HEK293T (cell line): ENCODE measurements around the gene LGALS3BP.

Source experiments
- BHLHE40 ChIP-seq: fragments of 450-650 bp; IDR thresholded peaks from 2 replicates; pipeline ENCODE4 v1.6.1; 2016; ENCODE audit warnings: mild to moderate bottlenecking, moderate library complexity, borderline replicate concordance
- CTBP1 ChIP-seq: fragments of 450-650 bp; IDR thresholded peaks from 2 replicates; pipeline ENCODE4 v1.6.1; 2016; ENCODE audit warnings: borderline replicate concordance
- ELF4 ChIP-seq: fragments of 450-650 bp; IDR thresholded peaks from 2 replicates; pipeline ENCODE4 v1.6.1; 2017; ENCODE audit warnings: antibody characterized with exemption
- FOXA1 ChIP-seq: fragments of 450-650 bp; IDR thresholded peaks from 2 replicates; pipeline ENCODE4 v1.6.1; 2016; ENCODE audit warnings: mild to moderate bottlenecking
- FOXK2 ChIP-seq: fragments of 450-650 bp; IDR thresholded peaks from 2 replicates; pipeline ENCODE4 v1.6.1; 2016; ENCODE audit warnings: mild to moderate bottlenecking
- FOXM1 ChIP-seq: fragments of 450-650 bp; IDR thresholded peaks from 2 replicates; pipeline ENCODE4 v1.6.1; 2017; ENCODE audit warnings: mild to moderate bottlenecking, borderline replicate concordance
- HDGF ChIP-seq: fragments of 450-650 bp; IDR thresholded peaks from 2 replicates; pipeline ENCODE4 v1.6.1; 2017; ENCODE audit warnings: antibody characterized with exemption, borderline replicate concordance
- LEF1 ChIP-seq: fragments of 450-650 bp; IDR thresholded peaks from 2 replicates; pipeline ENCODE4 v1.6.1; 2017; ENCODE audit warnings: mild to moderate bottlenecking, borderline replicate concordance
- NFRKB ChIP-seq: fragments of 450-650 bp; IDR thresholded peaks from 2 replicates; pipeline ENCODE4 v1.6.1; 2016; ENCODE audit warnings: mild to moderate bottlenecking, moderate library complexity
- SP1 ChIP-seq: fragments of 450-650 bp; IDR thresholded peaks from 2 replicates; pipeline ENCODE4 v1.6.1; 2017
- SUZ12 ChIP-seq: fragments of 450-650 bp; IDR thresholded peaks from 2 replicates; pipeline ENCODE4 v1.6.1; 2016; ENCODE audit warnings: mild to moderate bottlenecking
- TARDBP ChIP-seq: fragments of 450-650 bp; IDR thresholded peaks from 2 replicates; pipeline ENCODE4 v1.6.1; 2016
- ZNF384 ChIP-seq: fragments of 450-650 bp; IDR thresholded peaks from 2 replicates; pipeline ENCODE4 v1.6.1; 2016

DNA sequence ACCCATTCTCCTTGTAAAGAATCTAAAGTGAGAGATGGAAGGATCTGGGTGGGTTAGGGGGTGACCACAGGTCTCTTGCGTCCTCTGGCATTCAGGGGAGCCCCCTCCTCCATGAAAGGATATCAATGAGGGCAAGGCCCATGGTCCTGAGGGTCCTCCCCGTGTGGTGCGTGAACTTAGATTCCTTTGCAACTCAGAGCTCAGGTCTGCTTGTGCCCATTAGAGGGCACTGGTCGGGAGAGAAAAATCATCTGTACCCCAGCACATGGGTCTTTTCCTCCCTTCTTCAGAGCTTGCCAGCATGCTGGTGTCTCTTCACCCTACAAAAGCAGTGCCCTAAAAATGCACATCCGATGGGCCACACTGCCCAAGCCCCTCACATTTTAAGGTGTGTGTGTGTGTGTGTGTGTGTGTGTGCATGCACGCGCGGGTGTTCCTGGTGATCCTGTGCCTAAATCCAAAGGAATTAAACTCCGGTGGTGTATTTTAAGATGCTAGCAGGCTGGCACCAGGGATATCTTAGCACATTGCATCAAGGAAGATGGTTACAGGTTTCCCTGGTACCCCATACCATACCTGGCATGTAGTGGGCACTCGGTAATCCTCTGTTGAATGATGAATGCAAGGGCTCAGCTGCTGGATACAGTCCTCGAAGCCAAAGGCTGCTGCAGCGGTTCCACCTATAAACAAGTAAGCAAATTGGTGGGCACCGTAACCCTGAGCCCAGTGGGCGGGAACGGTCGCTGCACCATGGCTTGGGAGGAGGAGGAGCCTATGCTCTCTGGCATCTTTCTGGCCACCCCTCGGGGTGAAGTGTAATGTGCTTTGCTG is 49.0 kb upstream of the LGALS3BP start:
- no peak for TF ChIP-seq ZNF384
- TF ChIP-seq FOXM1, result no peak
- TF ChIP-seq BHLHE40, result no peak
- TF ChIP-seq CTBP1, result no peak
- TF ChIP-seq TARDBP, result no peak
- TF ChIP-seq NFRKB, result no peak
- no peak for TF ChIP-seq HDGF
- no peak for TF ChIP-seq FOXA1
- TF ChIP-seq SP1, result no peak
- TF ChIP-seq FOXK2, result no peak
- TF ChIP-seq SUZ12, result no peak
- no peak for TF ChIP-seq ELF4
- TF ChIP-seq LEF1, result no peak
